PC-3 (cell line): Measurements from ENCODE around the gene PLSCR4. TPM values are rescaled to one million over a fixed set of nuclear protein-coding genes. Genes with fewer than 3 reads are reported as not detected.

Experiments used
- ATAC-seq: fragments of 200-7000 bp; cut with Tn5 transposase; 2 replicates; pipeline ENCODE4 v1.9.1; 2020; ENCODE audit warnings: mild to moderate bottlenecking, moderate library complexity
- BruUV-seq: library from RNA; stranded (reverse); fragments of 400-500 nt; replicated peaks from 2 replicates; lab custom pipeline; 2021; lab: Mats Ljungman, UMichigan
- CTCF ChIA-PET: fragments of 300-600 bp; sonication (Branson Sonifier 250); formaldehyde crosslinking; loops from one replicate; lab custom pipeline; 2022; ENCODE audit warnings: antibody characterized with exemption; lab: Charles Lee
- POLR2A ChIA-PET: fragments of 300-600 bp; sonication (Branson Sonifier 250); formaldehyde crosslinking; loops from one replicate; lab custom pipeline; 2022; ENCODE audit warnings: antibody characterized with exemption; ENCODE audit not compliant: unreplicated experiment; lab: Charles Lee
- DNase-seq: peaks from one replicate; pipeline ENCODE4 v3.0.0-alpha.2; 2015
- H2AFZ ChIP-seq: fragments of 300-600 bp; sonication (generic); 2 replicates; pipeline ENCODE4 v1.6.0; 2016; ENCODE audit warnings: antibody characterized with exemption, low read length
- H3F3A ChIP-seq: fragments of 300-600 bp; sonication (generic); one replicate; pipeline ENCODE4 v1.6.0; 2017; ENCODE audit warnings: antibody characterized with exemption, low read length, control low read depth, mild to moderate bottlenecking; ENCODE audit not compliant: unreplicated experiment
- H3K27ac ChIP-seq: fragments of 300-600 bp; sonication (generic); 2 replicates; pipeline ENCODE4 v1.5.1; 2016; ENCODE audit warnings: mild to moderate bottlenecking, low read length
- H3K27me3 ChIP-seq: fragments of 300-600 bp; sonication (generic); 2 replicates; pipeline ENCODE4 v1.6.1; 2016; ENCODE audit warnings: low read length, mixed read lengths
- H3K36me3 ChIP-seq: fragments of 300-600 bp; sonication (generic); 2 replicates; pipeline ENCODE4 v1.6.1; 2016; ENCODE audit warnings: low read depth, mixed run types, low read length, mixed read lengths
- H3K4me1 ChIP-seq: fragments of 300-600 bp; sonication (generic); 2 replicates; pipeline ENCODE4 v1.5.1; 2016; ENCODE audit warnings: low read length; ENCODE audit not compliant: insufficient read depth
- H3K4me2 ChIP-seq: fragments of 300-600 bp; sonication (generic); 2 replicates; pipeline ENCODE4 v1.6.0; 2016; ENCODE audit warnings: low read length
- H3K4me3 ChIP-seq: fragments of 300-600 bp; sonication (generic); 2 replicates; pipeline ENCODE4 v1.5.1; 2016; ENCODE audit warnings: mild to moderate bottlenecking, low read length, mixed read lengths
- H3K79me2 ChIP-seq: fragments of 300-600 bp; sonication (generic); 2 replicates; pipeline ENCODE4 v1.6.1; 2017; ENCODE audit warnings: low read length, mixed read lengths
- H3K9ac ChIP-seq: fragments of 300-600 bp; sonication (generic); 2 replicates; pipeline ENCODE4 v1.6.0; 2016; ENCODE audit warnings: mild to moderate bottlenecking, low read length
- H3K9me2 ChIP-seq: fragments of 300-600 bp; sonication (generic); replicated peaks from 2 replicates; pipeline ENCODE4 v1.6.1; 2016; ENCODE audit warnings: mixed run types, low read length, mixed read lengths
- H3K9me3 ChIP-seq: fragments of 300-600 bp; sonication (generic); 2 replicates; pipeline ENCODE4 v1.6.1; 2016; ENCODE audit warnings: low read length, mixed read lengths
- H4K20me1 ChIP-seq: fragments of 300-600 bp; sonication (generic); 2 replicates; pipeline ENCODE4 v1.6.1; 2016; ENCODE audit warnings: low read length, mixed read lengths
- EZH2 ChIP-seq: fragments of 300-600 bp; sonication (generic); IDR thresholded peaks from one replicate; pipeline ENCODE4 v1.6.1; 2017; ENCODE audit warnings: antibody characterized with exemption, mild to moderate bottlenecking, low read length; ENCODE audit not compliant: unreplicated experiment
- EZH2phosphoT487 ChIP-seq: fragments of 300-600 bp; sonication (generic); IDR thresholded peaks from 2 replicates; pipeline ENCODE4 v1.6.1; 2018; ENCODE audit warnings: mild to moderate bottlenecking, antibody characterized with exemption, low read length, borderline replicate concordance
- intact Hi-C: fragments of 100-400 bp; cut with micrococcal nuclease; formaldehyde crosslinking; loops from 2 replicates; pipeline ENCODE4 v1.9.0; 2023
- total RNA-seq: library from RNA; depleted of rRNA; stranded (reverse); fragments of >200 nt; gene quantifications from 2 replicates; pipeline ENCODE4 v1.2.3, GENCODE V29; 2014
- TF ChIP-seq, protein P1 (sequence below): fragments of 300-600 bp; sonication (generic); conservative IDR thresholded peaks from 2 replicates; pipeline ENCODE4 v1.5.1; 2017; ENCODE audit warnings: antibody characterized with exemption, low read depth, mild to moderate bottlenecking, low read length

PLSCR4 gene
- total RNA-seq, 1 experiment from 2014 or later, result 0.84 TPM

DNA sequence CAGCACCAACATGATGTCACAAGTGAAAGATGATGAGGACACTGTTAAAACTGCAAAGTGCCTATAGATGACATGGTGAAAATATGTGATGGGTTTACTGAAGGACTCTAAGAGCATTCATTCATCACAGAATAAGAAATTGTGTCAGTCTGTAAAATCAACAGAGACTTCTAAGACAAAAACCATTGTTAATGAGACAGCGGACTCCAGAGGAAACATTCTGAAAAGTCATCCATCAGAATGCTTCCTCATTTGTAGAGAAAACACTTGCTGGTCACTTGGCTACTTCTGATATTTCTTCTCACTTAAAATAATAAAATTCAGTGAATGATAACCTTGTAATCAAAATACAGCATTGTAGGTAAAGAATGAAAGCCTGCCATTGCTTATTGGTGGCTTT, 7.3 kb downstream of the PLSCR4 start:
- Histone ChIP-seq H3F3A (no peaks in the 10 kb centered on the region), H3K36me3 (no peaks in the 10 kb centered on the region), H3K27me3 (no peaks in the 10 kb centered on the region), H2AFZ (no peak overlapping the region), H3K9me2 (no peaks in the 10 kb centered on the region), H3K4me3 (no peak overlapping the region), H3K4me1 (no peaks in the 10 kb centered on the region), H3K9me3 (no peaks in the 10 kb centered on the region), H3K79me2 (no peaks in the 10 kb centered on the region), H3K4me2 (no peak overlapping the region), H3K9ac (no peak overlapping the region), H3K27ac (no peak overlapping the region), H4K20me1 (no peaks in the 10 kb centered on the region)
- ATAC-seq (no peak), DNase-seq (no peak)
- TF ChIP-seq, protein P1, sequence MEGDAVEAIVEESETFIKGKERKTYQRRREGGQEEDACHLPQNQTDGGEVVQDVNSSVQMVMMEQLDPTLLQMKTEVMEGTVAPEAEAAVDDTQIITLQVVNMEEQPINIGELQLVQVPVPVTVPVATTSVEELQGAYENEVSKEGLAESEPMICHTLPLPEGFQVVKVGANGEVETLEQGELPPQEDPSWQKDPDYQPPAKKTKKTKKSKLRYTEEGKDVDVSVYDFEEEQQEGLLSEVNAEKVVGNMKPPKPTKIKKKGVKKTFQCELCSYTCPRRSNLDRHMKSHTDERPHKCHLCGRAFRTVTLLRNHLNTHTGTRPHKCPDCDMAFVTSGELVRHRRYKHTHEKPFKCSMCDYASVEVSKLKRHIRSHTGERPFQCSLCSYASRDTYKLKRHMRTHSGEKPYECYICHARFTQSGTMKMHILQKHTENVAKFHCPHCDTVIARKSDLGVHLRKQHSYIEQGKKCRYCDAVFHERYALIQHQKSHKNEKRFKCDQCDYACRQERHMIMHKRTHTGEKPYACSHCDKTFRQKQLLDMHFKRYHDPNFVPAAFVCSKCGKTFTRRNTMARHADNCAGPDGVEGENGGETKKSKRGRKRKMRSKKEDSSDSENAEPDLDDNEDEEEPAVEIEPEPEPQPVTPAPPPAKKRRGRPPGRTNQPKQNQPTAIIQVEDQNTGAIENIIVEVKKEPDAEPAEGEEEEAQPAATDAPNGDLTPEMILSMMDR, result no peak
- TF ChIP-seq EZH2phosphoT487 (no peak), EZH2 (no peak)
- intact Hi-C loops, result no loop called here
- no TSS peak for BruUV-seq
- POLR2A ChIA-PET, result no interaction called here
- CTCF ChIA-PET, result no interaction called here

DNA sequence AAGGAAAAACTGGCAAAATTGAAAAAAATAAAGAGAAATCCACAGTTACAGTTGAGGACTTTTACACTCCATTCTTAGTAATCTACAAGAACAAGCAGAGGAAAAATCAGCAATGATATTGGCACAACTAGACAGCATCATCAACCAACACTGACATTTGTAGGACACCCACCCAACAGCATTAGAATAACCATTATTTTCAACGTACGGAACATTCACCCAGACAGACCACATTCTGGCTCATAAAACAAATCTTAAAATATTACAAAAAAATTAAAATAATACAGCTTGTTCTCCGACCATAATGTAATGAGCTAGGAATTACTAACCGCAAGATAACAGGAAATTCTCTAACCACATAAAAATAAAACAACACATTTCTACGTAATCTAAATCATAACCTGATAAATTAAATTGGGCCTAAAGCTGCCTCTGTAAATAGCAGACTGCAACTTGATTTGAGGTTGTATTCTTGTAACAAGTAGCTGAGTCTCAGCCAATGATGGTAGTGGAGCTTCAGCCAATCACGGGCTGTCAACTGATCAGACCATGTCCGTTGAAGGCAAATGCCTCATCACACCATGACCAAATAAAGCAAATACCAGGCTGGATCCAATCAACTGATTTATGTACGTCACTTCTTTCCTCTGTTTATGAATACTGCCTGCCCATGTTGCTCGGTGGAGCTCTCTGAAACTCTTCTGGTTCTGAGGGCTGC, 9.2 kb downstream of the PLSCR4 start:
- Histone ChIP-seq H3K4me2 (no peak overlapping the region), H3F3A (no peaks in the 10 kb centered on the region), H3K9me2 (no peaks in the 10 kb centered on the region), H3K27me3 (no peaks in the 10 kb centered on the region), H3K36me3 (no peaks in the 10 kb centered on the region), H3K79me2 (no peaks in the 10 kb centered on the region), H4K20me1 (no peaks in the 10 kb centered on the region), H3K27ac (no peak overlapping the region), H3K9ac (no peak overlapping the region), H3K4me1 (no peaks in the 10 kb centered on the region), H3K9me3 (peaks cover 6% of the 10 kb centered on the region), H2AFZ (no peak overlapping the region), H3K4me3 (no peak overlapping the region)
- no peak for DNase-seq
- TF ChIP-seq EZH2phosphoT487, result no peak
- no peak for TF ChIP-seq EZH2
- TF ChIP-seq, protein P1, result no peak
- CTCF ChIA-PET, result no interaction called here
- no TSS peak for BruUV-seq
- intact Hi-C loops, result no loop called here
- POLR2A ChIA-PET, result no interaction called here
- no peak for ATAC-seq

DNA sequence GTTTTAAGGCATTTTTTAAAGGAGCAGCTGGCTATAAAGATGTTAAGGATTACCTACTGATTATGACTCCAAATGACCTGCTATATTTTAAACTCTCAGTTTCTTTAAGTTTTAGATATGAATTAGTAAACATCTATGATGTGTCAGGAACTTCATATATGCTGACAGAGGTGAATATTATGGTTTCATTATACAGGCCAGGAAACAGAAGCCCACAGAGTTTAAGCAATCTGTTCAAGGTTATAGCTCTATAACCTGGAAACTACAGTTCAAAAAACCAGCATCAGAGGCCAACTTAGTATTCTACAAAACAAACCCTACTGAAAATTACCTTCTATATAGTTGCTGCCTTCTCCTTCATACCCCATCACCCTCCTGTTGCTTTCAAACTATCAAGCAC, 17.4 kb downstream of the PLSCR4 start:
- Histone ChIP-seq H3K4me2 (no peak overlapping the region), H3K79me2 (no peaks in the 10 kb centered on the region), H3K9me3 (peaks cover 16% of the 10 kb centered on the region), H3K9ac (no peak overlapping the region), H4K20me1 (no peaks in the 10 kb centered on the region), H3K36me3 (no peaks in the 10 kb centered on the region), H3K27ac (no peak overlapping the region), H3K9me2 (no peaks in the 10 kb centered on the region), H3K4me1 (no peaks in the 10 kb centered on the region), H3F3A (no peaks in the 10 kb centered on the region), H3K4me3 (no peak overlapping the region), H3K27me3 (no peaks in the 10 kb centered on the region), H2AFZ (no peak overlapping the region)
- CTCF ChIA-PET, result no interaction called here
- no peak for ATAC-seq
- intact Hi-C loops, result no loop called here
- no TSS peak for BruUV-seq
- DNase-seq, result no peak
- TF ChIP-seq EZH2phosphoT487 (no peak), EZH2 (no peak)
- TF ChIP-seq, protein P1, result no peak
- POLR2A ChIA-PET, result no interaction called here
